Fibroblast of mammary gland (primary cell): ENCODE data around the gene TAOK1.
A peak's percentile ranks its signal among the peaks of the same experiment; 100 is the strongest.
"Not testable (repeated sequence)": the region's sequence is repeated elsewhere in the genome, so short reads cannot be mapped to it uniquely, and the experiment has no call there.

ENCODE experiments used
- DNase-seq: peaks from one replicate; pipeline ENCODE4 v3.0.0-alpha.2; 2010; ENCODE audit warnings: low read depth
- H3K4me3 ChIP-seq: 2 replicates; pipeline ENCODE4 v1.5.1; 2011; ENCODE audit warnings: low read depth, mild to moderate bottlenecking, low read length, moderate library complexity; ENCODE audit not compliant: control insufficient read depth
- CTCF ChIP-seq: conservative IDR thresholded peaks from 2 replicates; pipeline ENCODE4 v1.5.1; 2011; ENCODE audit warnings: low read depth, low read length, inconsistent platforms; ENCODE audit not compliant: control insufficient read depth, insufficient read depth

TAOK1 gene

GRCh38 chr17:29389982-29390850, at the start of gene TAOK1:
TAOK1 (plus strand) TSS chr17:29390363; CDS start chr17:29451549, 61,186 bp downstream.
- H3K4me3 ChIP-seq, result peak within 1 kb of the TSS; percentile 89
- no peak for TF ChIP-seq CTCF
- peak; percentile 97 for DNase-seq

GRCh38 chr17:29341726-29342125, 48.4 kb upstream of the TAOK1 start:
- DNase-seq, result peak; percentile 47
- TF ChIP-seq CTCF, result no peak

GRCh38 chr17:29342158-29342765, 47.9 kb upstream of the TAOK1 start:
- TF ChIP-seq CTCF, result no peak
- DNase-seq, result no peak
- H3K4me3 ChIP-seq, result no peak overlapping the region

More at GRCh38 chr17:29341726-29342125, 48.4 kb upstream of the TAOK1 start:
- H3K4me3 ChIP-seq, result no peak overlapping the region

GRCh38 chr17:29344201-29344856, 45.8 kb upstream of the TAOK1 start:
- DNase-seq, result no peak
- TF ChIP-seq CTCF, result no peak
- no peak overlapping the region for H3K4me3 ChIP-seq

- DNase-seq, result no peak
- no peak for TF ChIP-seq CTCF
- no peak overlapping the region for H3K4me3 ChIP-seq
Observed at GRCh38 chr17:29345066-29345465, 45.1 kb upstream of the TAOK1 start.

GRCh38 chr17:29345470-29345869, 44.7 kb upstream of the TAOK1 start:
- not testable (repeated sequence) for DNase-seq, H3K4me3 ChIP-seq

- DNase-seq, result no peak
- no peak for TF ChIP-seq CTCF
- H3K4me3 ChIP-seq, result no peak overlapping the region
Observed at GRCh38 chr17:29346462-29346861, 43.7 kb upstream of the TAOK1 start.
